Epithelial cell of esophagus (primary cell): ENCODE data around the gene LNX1.
"Not testable (repeated sequence)": the region's sequence is repeated elsewhere in the genome, so short reads cannot be mapped to it uniquely, and the experiment has no call there.

Experiments used
- DNase-seq: peaks from one replicate; pipeline ENCODE4 v3.0.0; 2010; ENCODE audit warnings: low read depth
- H3K4me3 ChIP-seq: 2 replicates; pipeline ENCODE4 v1.5.1; 2011; ENCODE audit warnings: mild to moderate bottlenecking, low read length, control low read depth
- CTCF ChIP-seq: IDR thresholded peaks from 2 replicates; pipeline ENCODE4 v1.5.1; 2011; ENCODE audit warnings: low read depth, mild to moderate bottlenecking, low read length, control low read depth, inconsistent platforms; ENCODE audit not compliant: insufficient read depth; ENCODE audit errors: missing control alignments

The LNX1 gene

GRCh38 chr4:53476232-53477037 is 114.9 kb downstream of the LNX1 start:
- DNase-seq, result peak; percentile 94
- peak overlapping the region; percentile 5 for H3K4me3 ChIP-seq
- no peak for TF ChIP-seq CTCF

DNA sequence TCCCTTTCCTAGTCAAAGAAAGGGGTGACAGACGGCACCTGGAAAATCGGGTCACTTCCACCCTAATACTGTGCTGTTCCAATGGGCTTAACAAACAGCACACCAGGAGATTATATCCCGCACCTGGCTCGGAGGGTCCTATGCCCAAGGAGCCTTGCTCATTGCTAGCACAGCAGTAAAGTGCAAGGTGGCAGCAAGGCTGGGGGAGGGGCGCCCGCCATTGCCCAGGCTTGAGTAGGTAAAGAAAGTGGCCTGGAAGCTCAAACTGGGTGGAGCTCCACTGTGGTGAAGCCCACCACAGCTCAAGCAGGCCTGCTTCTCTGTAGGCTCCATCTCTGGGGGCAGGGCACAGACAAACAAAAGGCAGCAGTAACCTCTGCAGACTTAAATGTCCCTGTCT is 124.7 kb downstream of the LNX1 start:
- DNase-seq, H3K4me3 ChIP-seq: not testable (repeated sequence)

DNA sequence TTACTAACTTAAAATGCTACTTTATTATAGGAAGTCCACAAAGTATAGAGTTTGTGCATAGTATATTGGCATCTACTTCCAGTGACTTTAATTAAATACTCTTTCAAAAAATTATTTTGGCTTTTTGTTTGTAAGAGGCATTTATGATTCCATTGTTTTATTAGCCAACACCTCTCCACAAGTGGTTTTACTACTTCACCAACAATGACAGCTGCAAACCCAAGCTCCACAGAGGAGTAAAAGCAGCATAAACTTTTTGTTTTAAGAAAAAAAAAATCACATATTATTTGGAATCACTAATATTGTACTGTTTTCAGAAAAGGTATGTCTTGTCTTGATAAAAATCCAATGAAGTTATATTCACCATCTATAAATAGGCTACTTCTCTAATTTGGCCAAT is 125.4 kb downstream of the LNX1 start:
- TF ChIP-seq CTCF, result no peak
- no peak overlapping the region for H3K4me3 ChIP-seq
- no peak for DNase-seq

DNA sequence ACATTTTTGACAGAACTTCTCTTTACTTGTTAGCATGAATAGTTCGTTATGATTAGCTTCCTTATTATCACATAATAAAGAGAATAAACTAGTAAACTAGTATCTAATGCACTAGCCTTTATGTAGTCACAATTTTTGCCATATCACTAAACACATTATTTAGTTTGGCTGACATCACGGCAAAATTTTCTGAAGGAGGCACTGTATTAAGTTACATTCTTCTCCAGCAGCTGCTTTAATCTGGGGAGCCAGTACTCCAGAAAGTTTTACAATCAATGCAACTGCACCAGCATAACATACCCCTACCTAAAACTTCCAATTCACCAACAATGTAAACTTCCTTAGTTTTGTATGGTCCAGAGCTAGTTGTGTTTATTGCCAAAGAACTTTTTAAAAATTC is 126.0 kb downstream of the LNX1 start:
- no peak for TF ChIP-seq CTCF
- H3K4me3 ChIP-seq, result no peak overlapping the region

DNA sequence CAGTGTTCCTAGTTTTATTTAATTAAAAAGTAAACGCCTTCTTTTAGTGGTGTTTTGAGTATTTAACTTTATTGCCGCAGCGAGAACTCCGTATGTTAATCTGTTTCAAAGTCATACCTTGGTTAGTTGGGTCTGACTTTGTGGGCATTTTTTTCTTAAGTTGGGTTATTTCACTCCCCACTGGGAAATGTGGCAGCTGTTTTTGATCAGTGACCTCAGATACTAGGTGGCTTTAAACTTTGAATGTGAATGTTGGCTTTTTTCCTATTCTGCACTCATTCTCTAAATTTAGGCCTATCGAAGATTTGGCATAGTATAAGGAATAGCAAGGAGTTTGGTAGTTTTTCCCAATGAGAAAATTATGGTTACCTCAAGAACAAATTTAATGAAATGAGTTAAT is 127.9 kb downstream of the LNX1 start:
- TF ChIP-seq CTCF, result no peak
- H3K4me3 ChIP-seq, result no peak overlapping the region
- no peak for DNase-seq

More for the DNA sequence above, 126.0 kb downstream of the LNX1 start:
- DNase-seq, result no peak

DNA sequence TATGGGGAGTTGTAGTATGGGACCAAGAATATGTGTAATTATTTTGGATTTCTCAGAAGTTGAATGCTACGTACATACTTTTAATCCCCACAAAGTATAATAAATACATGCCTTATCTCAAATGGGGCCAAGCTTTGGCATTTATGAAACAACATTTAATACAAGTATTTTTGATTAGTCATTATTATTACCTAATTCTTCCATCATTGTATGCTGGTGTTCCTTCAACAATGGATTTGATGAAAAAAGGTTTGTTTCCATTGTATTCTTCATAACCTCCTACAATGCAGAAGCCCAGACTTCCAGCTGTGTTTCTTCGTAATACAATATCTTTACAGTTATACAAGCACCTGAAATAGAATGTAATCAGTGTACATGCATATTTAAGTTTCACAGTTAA is 130.0 kb downstream of the LNX1 start:
- DNase-seq, result no peak
- TF ChIP-seq CTCF, result no peak
- H3K4me3 ChIP-seq, result no peak overlapping the region

- DNase-seq, result no peak
- no peak for TF ChIP-seq CTCF
- H3K4me3 ChIP-seq, result no peak overlapping the region
Measured at GRCh38 chr4:53459548-53459947, 131.7 kb downstream of the LNX1 start.
